ENCODE data around the gene FANCE.
"Not testable (repeated sequence)": the region's sequence is repeated elsewhere in the genome, so short reads cannot be mapped to it uniquely, and the experiment has no call there.

FANCE gene

GRCh38 chr6:35432291-35432690, 19.8 kb upstream of the FANCE start:
- no peak overlapping the region for H3K4me3 ChIP-seq (ENCODE audit: low read length)
- DNase-seq (ENCODE audit: low read depth) = no peak
- TF ChIP-seq CTCF (IDR thresholded peaks at IDR 0.05; ENCODE audit: insufficient read depth, low read depth, low read length, missing control alignments) = no peak

- not testable (repeated sequence) for DNase-seq (ENCODE audit: low read depth); H3K4me3 ChIP-seq (ENCODE audit: low read length)
Observed at GRCh38 chr6:35432702-35433101, 19.4 kb upstream of the FANCE start.

GRCh38 chr6:35435074-35435837, 16.9 kb upstream of the FANCE start:
- no peak for TF ChIP-seq CTCF (IDR thresholded peaks at IDR 0.05; ENCODE audit: insufficient read depth, low read depth, low read length, missing control alignments)
- H3K4me3 ChIP-seq (ENCODE audit: low read length) = no peak overlapping the region
- DNase-seq (ENCODE audit: low read depth) = no peak

GRCh38 chr6:35436071-35436857, 15.9 kb upstream of the FANCE start:
- TF ChIP-seq CTCF (IDR thresholded peaks at IDR 0.05; ENCODE audit: insufficient read depth, low read depth, low read length, missing control alignments) = no peak

GRCh38 chr6:35438378-35439065, 13.6 kb upstream of the FANCE start:
- DNase-seq (ENCODE audit: low read depth) = not testable (repeated sequence)

More at GRCh38 chr6:35436071-35436857, 15.9 kb upstream of the FANCE start:
- no peak for DNase-seq (ENCODE audit: low read depth)
- no peak overlapping the region for H3K4me3 ChIP-seq (ENCODE audit: low read length)

GRCh38 chr6:35439308-35439707, 12.8 kb upstream of the FANCE start:
- DNase-seq (ENCODE audit: low read depth) = no peak
- TF ChIP-seq CTCF (IDR thresholded peaks at IDR 0.05; ENCODE audit: insufficient read depth, low read depth, low read length, missing control alignments) = no peak
- H3K4me3 ChIP-seq (ENCODE audit: low read length) = no peak overlapping the region

More at GRCh38 chr6:35438378-35439065, 13.6 kb upstream of the FANCE start:
- H3K4me3 ChIP-seq (ENCODE audit: low read length) = not testable (repeated sequence)

GRCh38 chr6:35441205-35441604, 10.9 kb upstream of the FANCE start:
- no peak for DNase-seq (ENCODE audit: low read depth)
- no peak overlapping the region for H3K4me3 ChIP-seq (ENCODE audit: low read length)
- no peak for TF ChIP-seq CTCF (IDR thresholded peaks at IDR 0.05; ENCODE audit: insufficient read depth, low read depth, low read length, missing control alignments)

Measured in epithelial cell of esophagus (primary cell).